PC-3 (cell line): ENCODE data around the gene PTRH2. TPM values are rescaled to one million over a fixed set of nuclear protein-coding genes. Genes with fewer than 3 reads are reported as not detected.

Experiments used
- ATAC-seq: fragments of 200-7000 bp; cut with Tn5 transposase; 2 replicates; pipeline ENCODE4 v1.9.1; 2020; ENCODE audit warnings: mild to moderate bottlenecking, moderate library complexity
- BruUV-seq: library from RNA; stranded (reverse); fragments of 400-500 nt; replicated peaks from 2 replicates; lab custom pipeline; 2021; lab: Mats Ljungman, UMichigan
- CTCF ChIA-PET: fragments of 300-600 bp; sonication (Branson Sonifier 250); formaldehyde crosslinking; loops from one replicate; lab custom pipeline; 2022; ENCODE audit warnings: antibody characterized with exemption; lab: Charles Lee
- POLR2A ChIA-PET: fragments of 300-600 bp; sonication (Branson Sonifier 250); formaldehyde crosslinking; loops from one replicate; lab custom pipeline; 2022; ENCODE audit warnings: antibody characterized with exemption; ENCODE audit not compliant: unreplicated experiment; lab: Charles Lee
- DNase-seq: peaks from one replicate; pipeline ENCODE4 v3.0.0-alpha.2; 2015
- H2AFZ ChIP-seq: fragments of 300-600 bp; sonication (generic); 2 replicates; pipeline ENCODE4 v1.6.0; 2016; ENCODE audit warnings: antibody characterized with exemption, low read length
- H3F3A ChIP-seq: fragments of 300-600 bp; sonication (generic); one replicate; pipeline ENCODE4 v1.6.0; 2017; ENCODE audit warnings: antibody characterized with exemption, low read length, control low read depth, mild to moderate bottlenecking; ENCODE audit not compliant: unreplicated experiment
- H3K27ac ChIP-seq: fragments of 300-600 bp; sonication (generic); 2 replicates; pipeline ENCODE4 v1.5.1; 2016; ENCODE audit warnings: mild to moderate bottlenecking, low read length
- H3K27me3 ChIP-seq: fragments of 300-600 bp; sonication (generic); 2 replicates; pipeline ENCODE4 v1.6.1; 2016; ENCODE audit warnings: low read length, mixed read lengths
- H3K36me3 ChIP-seq: fragments of 300-600 bp; sonication (generic); 2 replicates; pipeline ENCODE4 v1.6.1; 2016; ENCODE audit warnings: low read depth, mixed run types, low read length, mixed read lengths
- H3K4me1 ChIP-seq: fragments of 300-600 bp; sonication (generic); 2 replicates; pipeline ENCODE4 v1.5.1; 2016; ENCODE audit warnings: low read length; ENCODE audit not compliant: insufficient read depth
- H3K4me2 ChIP-seq: fragments of 300-600 bp; sonication (generic); 2 replicates; pipeline ENCODE4 v1.6.0; 2016; ENCODE audit warnings: low read length
- H3K4me3 ChIP-seq: fragments of 300-600 bp; sonication (generic); 2 replicates; pipeline ENCODE4 v1.5.1; 2016; ENCODE audit warnings: mild to moderate bottlenecking, low read length, mixed read lengths
- H3K79me2 ChIP-seq: fragments of 300-600 bp; sonication (generic); 2 replicates; pipeline ENCODE4 v1.6.1; 2017; ENCODE audit warnings: low read length, mixed read lengths
- H3K9ac ChIP-seq: fragments of 300-600 bp; sonication (generic); 2 replicates; pipeline ENCODE4 v1.6.0; 2016; ENCODE audit warnings: mild to moderate bottlenecking, low read length
- H3K9me2 ChIP-seq: fragments of 300-600 bp; sonication (generic); replicated peaks from 2 replicates; pipeline ENCODE4 v1.6.1; 2016; ENCODE audit warnings: mixed run types, low read length, mixed read lengths
- H3K9me3 ChIP-seq: fragments of 300-600 bp; sonication (generic); 2 replicates; pipeline ENCODE4 v1.6.1; 2016; ENCODE audit warnings: low read length, mixed read lengths
- H4K20me1 ChIP-seq: fragments of 300-600 bp; sonication (generic); 2 replicates; pipeline ENCODE4 v1.6.1; 2016; ENCODE audit warnings: low read length, mixed read lengths
- CTCF ChIP-seq: fragments of 300-600 bp; sonication (generic); conservative IDR thresholded peaks from 2 replicates; pipeline ENCODE4 v1.5.1; 2017; ENCODE audit warnings: antibody characterized with exemption, low read depth, mild to moderate bottlenecking, low read length
- EZH2 ChIP-seq: fragments of 300-600 bp; sonication (generic); IDR thresholded peaks from one replicate; pipeline ENCODE4 v1.6.1; 2017; ENCODE audit warnings: antibody characterized with exemption, mild to moderate bottlenecking, low read length; ENCODE audit not compliant: unreplicated experiment
- EZH2phosphoT487 ChIP-seq: fragments of 300-600 bp; sonication (generic); IDR thresholded peaks from 2 replicates; pipeline ENCODE4 v1.6.1; 2018; ENCODE audit warnings: mild to moderate bottlenecking, antibody characterized with exemption, low read length, borderline replicate concordance
- intact Hi-C: fragments of 100-400 bp; cut with micrococcal nuclease; formaldehyde crosslinking; loops from 2 replicates; pipeline ENCODE4 v1.9.0; 2023
- total RNA-seq: library from RNA; depleted of rRNA; stranded (reverse); fragments of >200 nt; gene quantifications from 2 replicates; pipeline ENCODE4 v1.2.3, GENCODE V29; 2014

Gene PTRH2
- total RNA-seq, 1 experiment from 2014 or later = 69.8 TPM

GRCh38 chr17:59669944-59670343, 37.3 kb downstream of the PTRH2 start:
- CTCF ChIA-PET = no interaction called here
- intact Hi-C loops = loop anchor here (1.0 kb wide), 1 partner anchor 49 kb away; no protein-coding TSS in a partner anchor
- Histone ChIP-seq H3K27ac (no peak overlapping the region), H3K27me3 (no peaks in the 10 kb centered on the region), H4K20me1 (peaks cover 20% of the 10 kb centered on the region), H3K36me3 (peaks cover 78% of the 10 kb centered on the region), H3F3A (peaks cover 16% of the 10 kb centered on the region), H3K9me3 (no peaks in the 10 kb centered on the region), H2AFZ (no peak overlapping the region), H3K9ac (no peak overlapping the region), H3K4me3 (no peak overlapping the region), H3K9me2 (no peaks in the 10 kb centered on the region), H3K4me2 (no peak overlapping the region), H3K4me1 (peaks cover 46% of the 10 kb centered on the region), H3K79me2 (peaks cover 41% of the 10 kb centered on the region)
- no TSS peak for BruUV-seq
- TF ChIP-seq EZH2phosphoT487 (no peak), CTCF (no peak)
- POLR2A ChIA-PET = interaction anchor here (0.6 to 1.0 kb wide), 2 partner anchors 50 to 367 kb away, joined by 3 to 4 read pairs; partner anchors contain the start of gene CLTC
- DNase-seq (no peak), ATAC-seq (no peak)

- H3K4me3 ChIP-seq = no peak overlapping the region
- ChIA-PET POLR2A (interaction anchor here (0.6 to 1.0 kb wide), 2 partner anchors 50 to 368 kb away, joined by 3 to 4 read pairs; partner anchors contain the start of gene CLTC), CTCF (no interaction called here)
- H3K9me2 ChIP-seq = no peaks in the 10 kb centered on the region
- BruUV-seq = no TSS peak
- peaks cover 20% of the 10 kb centered on the region for H4K20me1 ChIP-seq
- peaks cover 52% of the 10 kb centered on the region for H3K4me1 ChIP-seq
- H3K36me3 ChIP-seq = peaks cover 78% of the 10 kb centered on the region
- no peak for DNase-seq
- peaks cover 16% of the 10 kb centered on the region for H3F3A ChIP-seq
- no peak overlapping the region for H3K9ac ChIP-seq
- ATAC-seq = no peak
- intact Hi-C loops = loop anchor here (1.0 kb wide), 1 partner anchor 48 kb away; no protein-coding TSS in a partner anchor
- no peak overlapping the region for H2AFZ ChIP-seq
- peak overlapping the region; percentile 44 for H3K27ac ChIP-seq
- TF ChIP-seq CTCF (no peak), EZH2phosphoT487 (no peak), EZH2 (no peak)
- peaks cover 41% of the 10 kb centered on the region for H3K79me2 ChIP-seq
- peak overlapping the region; percentile 74; the same call in 1 of the 2 replicates for H3K4me2 ChIP-seq
- H3K9me3 ChIP-seq = no peaks in the 10 kb centered on the region
- no peaks in the 10 kb centered on the region for H3K27me3 ChIP-seq
Measured at GRCh38 chr17:59669411-59669810, 37.8 kb downstream of the PTRH2 start.

- POLR2A ChIA-PET = interaction anchor here (1.0 kb wide), 1 partner anchor 49 kb away, joined by 4 read pairs; the partner anchor contains the start of gene CLTC
- peak overlapping the region; percentile 74 for H3K4me2 ChIP-seq
- H3K27ac ChIP-seq = peak overlapping the region; percentile 44
- H3K4me1 ChIP-seq = peaks cover 57% of the 10 kb centered on the region
- H3K4me3 ChIP-seq = peak overlapping the region; percentile 37
- H3K27me3 ChIP-seq = no peaks in the 10 kb centered on the region
- H3K36me3 ChIP-seq = peaks cover 77% of the 10 kb centered on the region
- peaks cover 16% of the 10 kb centered on the region for H3F3A ChIP-seq
- no TSS peak for BruUV-seq
- DNase-seq (peak; percentile 93), ATAC-seq (peak; percentile 68)
- H3K9ac ChIP-seq = 0 out of 2 replicates have a peak overlapping the region, but pooled peaks have one; percentile 1
- TF ChIP-seq EZH2 (no peak), CTCF (no peak), EZH2phosphoT487 (no peak)
- CTCF ChIA-PET = no interaction called here
- H4K20me1 ChIP-seq = peaks cover 20% of the 10 kb centered on the region
- intact Hi-C loops = loop anchor here (1.0 kb wide), 1 partner anchor 48 kb away; no protein-coding TSS in a partner anchor
- H3K9me2 ChIP-seq = no peaks in the 10 kb centered on the region
- no peaks in the 10 kb centered on the region for H3K9me3 ChIP-seq
- H2AFZ ChIP-seq = no peak overlapping the region
- H3K79me2 ChIP-seq = peaks cover 41% of the 10 kb centered on the region
Measured at GRCh38 chr17:59668816-59669215, 38.4 kb downstream of the PTRH2 start.
